A549 treated with AZD9567 at 1 μM for 4 hours (cell line): ENCODE results near the gene FABP1. TPM values are rescaled to one million over a fixed set of nuclear protein-coding genes. Genes with fewer than 3 reads are reported as not detected.

ENCODE experiments used
- total RNA-seq: library from RNA; stranded (reverse); fragments of 200-300 nt; extraction: Qiagen RNA extraction; gene quantifications from 5 replicates; pipeline ENCODE4 v1.2.3, GENCODE V29; 2022; ENCODE audit not compliant: insufficient read depth

The FABP1 gene
- not detected in 5 replicates for total RNA-seq

DNA sequence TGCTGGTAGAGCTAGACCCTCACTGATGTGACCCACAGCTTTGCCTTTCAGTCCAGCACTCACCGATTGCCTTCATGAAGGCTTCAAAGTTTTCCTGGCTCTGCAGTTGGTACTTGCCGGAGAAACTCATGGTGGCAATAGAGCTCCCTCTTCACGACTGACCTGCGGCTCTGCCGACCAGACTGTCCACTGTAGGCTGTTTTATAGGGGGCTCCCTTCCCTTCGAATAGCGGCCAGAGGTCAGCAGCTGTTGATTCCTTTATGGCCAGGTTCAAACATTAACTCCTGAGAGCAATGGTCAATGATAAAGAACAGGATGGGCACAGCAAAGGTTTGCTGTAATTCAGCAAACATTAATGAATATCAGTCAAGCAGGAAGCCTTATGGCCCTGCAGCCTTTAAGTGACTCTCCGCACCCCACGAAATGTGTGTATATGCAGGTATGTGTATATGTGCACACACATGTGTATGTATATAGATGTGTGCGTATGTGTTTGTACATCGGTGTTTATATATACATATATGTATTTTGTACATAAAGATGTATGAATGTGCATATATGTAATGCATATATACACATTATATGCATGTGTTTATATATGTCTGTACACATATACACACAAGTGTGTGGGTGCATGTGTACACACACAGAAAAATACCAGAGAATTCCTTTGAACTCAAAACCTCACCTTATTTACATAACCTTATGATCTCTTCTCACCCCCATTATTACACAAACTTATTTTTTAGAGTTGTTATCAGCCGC is at the start of gene FABP1:
FABP1 (minus strand) TSS at position 175 of the 766 bp plus-strand sequence; CDS start at position 130, 45 bp downstream.

Other genes with a start within 250 kb of the FABP1 start
- not detected in 5 replicates for gene RNU2-63P, start 111.5 kb downstream of the FABP1 start, total RNA-seq
- 12.4 to 16.7 TPM (median 15.5 TPM) in 5 replicates for gene KRCC1, start 72.3 kb downstream of the FABP1 start, total RNA-seq
- not detected in 5 replicates for gene SMYD1, start 60.2 kb downstream of the FABP1 start, total RNA-seq
- gene THNSL2, start 42.3 kb upstream of the FABP1 start, total RNA-seq: not detected in 5 replicates